Suppressor macrophage treated with lipopolysaccharide for 4 hours (primary cell): ENCODE data around the gene EPYC.

Experiments
- DNase-seq: peaks from one replicate; pipeline ENCODE4 v3.0.0-alpha.2; 2020

Gene EPYC

GRCh38 chr12:90954428-90954827 lies 50.3 kb downstream of the EPYC start:
- no peak for DNase-seq

GRCh38 chr12:90953956-90954421 lies 50.8 kb downstream of the EPYC start:
- no peak for DNase-seq

GRCh38 chr12:90951432-90952105 lies 53.2 kb downstream of the EPYC start:
- DNase-seq, result no peak

- no peak for DNase-seq
These were observed 56.9 kb downstream of the EPYC start for GRCh38 chr12:90947869-90948268.

GRCh38 chr12:90945070-90945649 lies 59.6 kb downstream of the EPYC start:
- peak; percentile 50 for DNase-seq

- DNase-seq, result no peak
These were observed 61.5 kb downstream of the EPYC start for GRCh38 chr12:90943255-90943654.

- DNase-seq, result peak; percentile 54
These were observed 63.8 kb downstream of the EPYC start for GRCh38 chr12:90940872-90941499.

- DNase-seq, result no peak
These were observed 65.4 kb downstream of the EPYC start for GRCh38 chr12:90939382-90939781.

- no peak for DNase-seq
These were observed 66.3 kb downstream of the EPYC start for GRCh38 chr12:90938451-90938850.

- DNase-seq, result no peak
These were observed 67.1 kb downstream of the EPYC start for GRCh38 chr12:90937651-90938050.

- no peak for DNase-seq
These were observed 68.4 kb downstream of the EPYC start for GRCh38 chr12:90936230-90937005.

- DNase-seq, result no peak
These were observed 79.2 kb downstream of the EPYC start for GRCh38 chr12:90925562-90925961.

- DNase-seq, result no peak
These were observed 80.4 kb downstream of the EPYC start for GRCh38 chr12:90924406-90924805.

- DNase-seq, result no peak
These were observed 82.6 kb downstream of the EPYC start for GRCh38 chr12:90922145-90922627.

GRCh38 chr12:90921536-90921935 lies 83.2 kb downstream of the EPYC start:
- DNase-seq, result no peak

GRCh38 chr12:90920222-90920621 lies 84.5 kb downstream of the EPYC start:
- DNase-seq, result no peak

GRCh38 chr12:90917431-90917830 lies 87.3 kb downstream of the EPYC start:
- no peak for DNase-seq

- DNase-seq, result no peak
These were observed 88.3 kb downstream of the EPYC start for GRCh38 chr12:90916516-90916915.

GRCh38 chr12:90915353-90915752 lies 89.4 kb downstream of the EPYC start:
- no peak for DNase-seq
